GM21360 (cell line): ENCODE results near the gene DBNDD1.
"Not testable (repeated sequence)": the region's sequence is repeated elsewhere in the genome, so short reads cannot be mapped to it uniquely, and the experiment has no call there.

Source experiments
- ATAC-seq: cut with Tn5 transposase; IDR thresholded peaks from one replicate; pipeline ENCODE4 v1.9.1; 2021; ENCODE audit warnings: mild to moderate bottlenecking, moderate library complexity; ENCODE audit not compliant: unreplicated experiment

Gene DBNDD1, protein sequence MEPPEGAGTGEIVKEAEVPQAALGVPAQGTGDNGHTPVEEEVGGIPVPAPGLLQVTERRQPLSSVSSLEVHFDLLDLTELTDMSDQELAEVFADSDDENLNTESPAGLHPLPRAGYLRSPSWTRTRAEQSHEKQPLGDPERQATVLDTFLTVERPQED

DNA sequence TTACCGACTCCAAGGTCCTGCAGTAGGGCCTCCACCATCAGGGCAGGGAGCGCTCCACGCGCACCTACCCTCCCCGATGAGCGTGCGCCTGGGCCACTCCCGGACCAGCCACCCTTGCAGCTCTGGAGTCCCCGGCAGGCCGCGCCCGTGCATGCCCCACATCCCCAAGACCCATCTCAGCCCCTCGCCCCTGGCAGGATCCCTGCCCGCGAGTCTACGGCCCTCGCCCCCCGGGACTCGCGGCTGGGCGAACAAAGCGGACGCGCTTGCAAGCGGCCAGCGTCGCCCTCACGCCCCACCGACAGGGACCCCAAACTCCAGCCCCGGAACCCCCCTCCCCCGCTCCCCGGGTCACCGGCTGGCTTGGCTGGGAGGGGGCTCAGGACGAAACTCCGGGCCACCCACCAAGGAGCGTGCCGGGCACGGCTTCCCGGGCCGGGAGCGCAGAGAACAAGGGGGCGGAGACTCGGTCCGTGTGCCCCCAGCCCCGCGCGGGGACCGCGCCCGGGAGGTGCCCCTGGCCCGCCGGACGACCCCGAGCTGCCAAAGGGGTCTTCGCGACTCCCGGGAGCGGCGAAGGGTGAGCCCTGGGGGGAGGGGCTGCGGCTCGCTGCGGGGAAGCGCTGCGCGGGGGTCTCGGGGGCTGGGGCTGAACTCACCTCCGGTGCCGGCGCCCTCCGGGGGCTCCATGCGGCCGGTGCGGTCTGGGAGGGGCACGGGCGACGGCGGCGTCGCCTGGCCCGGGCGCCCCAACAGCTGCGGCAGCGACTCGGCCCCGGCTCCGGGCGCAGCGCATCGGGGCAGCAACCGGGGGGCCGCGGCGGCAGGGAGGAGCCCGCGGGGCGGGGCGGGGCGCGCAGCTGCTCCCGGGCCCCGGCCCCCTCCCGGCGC lies at the start of gene DBNDD1:
Gene DBNDD1 (minus strand): TSS at position 805 of the 891 bp plus-strand sequence. CDS start 115 bp downstream, at position 690.
- no peak for ATAC-seq

DNA sequence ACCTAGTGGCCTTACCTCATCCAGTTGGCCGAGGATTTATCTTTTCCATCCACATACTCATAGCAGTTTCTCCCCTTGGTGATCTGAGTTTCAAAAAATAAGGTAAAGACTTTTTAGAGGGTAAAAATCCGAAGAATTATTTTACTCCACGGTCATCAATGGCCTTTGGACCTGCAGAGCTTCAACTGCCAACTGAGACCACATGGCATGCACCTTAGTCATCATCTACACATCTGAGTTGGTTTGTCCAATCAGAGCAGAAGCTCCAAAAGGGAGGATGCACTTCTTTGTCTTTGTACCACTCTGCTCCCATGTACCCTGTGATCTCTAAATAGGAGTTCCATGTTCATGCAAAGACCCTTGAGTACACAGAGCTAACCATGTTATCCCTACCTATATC lies 42.2 kb upstream of the DBNDD1 start:
- ATAC-seq: no peak

DNA sequence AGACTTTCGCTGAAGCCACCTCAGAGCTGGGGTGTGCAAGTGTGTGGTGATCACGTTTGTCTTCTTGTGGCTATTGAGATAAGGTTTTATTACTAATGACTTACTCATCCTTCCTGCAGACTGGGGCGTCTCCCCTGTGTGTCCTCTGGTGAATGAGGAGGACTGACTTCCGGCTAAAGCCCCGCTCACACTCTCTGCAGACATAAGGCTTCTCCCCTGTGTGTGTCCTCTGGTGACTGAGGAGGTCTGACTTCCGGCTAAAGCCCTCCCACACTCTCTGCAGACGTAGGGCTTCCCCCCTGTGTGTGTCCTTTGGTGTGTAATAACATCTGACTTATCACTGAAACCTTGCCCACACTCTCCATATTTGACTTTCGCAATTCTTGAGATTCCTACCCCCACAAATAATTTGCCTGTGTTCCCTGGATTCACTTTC lies 38.5 kb upstream of the DBNDD1 start:
- no peak for ATAC-seq

DNA sequence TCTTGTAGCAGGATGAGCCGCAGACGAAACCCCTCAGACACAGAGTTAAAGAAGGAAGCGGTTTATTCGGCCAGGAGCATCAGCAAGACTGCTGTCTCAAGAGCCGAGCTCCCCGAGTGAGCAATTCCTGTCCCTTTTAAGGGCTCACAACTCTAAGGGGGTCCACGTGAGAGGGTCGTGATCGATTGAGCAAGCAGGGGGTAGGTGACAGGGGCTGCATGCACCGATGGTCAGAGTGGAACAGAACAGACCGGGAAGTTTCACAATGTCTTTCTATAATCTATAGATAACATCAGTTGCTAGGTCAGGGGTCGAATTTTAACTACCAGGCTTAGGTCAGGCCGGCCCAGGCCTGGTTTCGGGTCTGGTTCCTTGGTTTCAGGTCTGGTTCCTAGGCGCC lies 37.3 kb upstream of the DBNDD1 start:
- not testable (repeated sequence) for ATAC-seq

DNA sequence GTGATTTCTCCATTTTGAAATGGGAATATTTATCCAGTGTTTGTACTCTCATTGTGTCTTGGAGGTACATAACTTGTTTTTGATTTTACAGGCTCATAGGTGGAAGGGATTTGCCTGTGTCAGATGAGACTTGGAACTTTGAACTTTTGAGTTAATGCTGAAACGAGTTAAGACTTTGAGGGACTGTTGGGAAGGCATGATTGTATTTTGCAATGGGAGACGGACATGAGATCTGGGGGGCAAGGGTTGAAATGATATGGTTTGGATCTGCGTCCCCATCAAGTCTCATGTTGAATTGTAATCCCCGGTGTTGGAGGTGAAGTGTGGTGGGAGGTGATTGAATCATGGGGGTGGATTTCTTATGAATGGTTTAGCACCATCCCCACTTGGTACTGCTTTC lies 36.1 kb upstream of the DBNDD1 start:
- ATAC-seq: no peak

DNA sequence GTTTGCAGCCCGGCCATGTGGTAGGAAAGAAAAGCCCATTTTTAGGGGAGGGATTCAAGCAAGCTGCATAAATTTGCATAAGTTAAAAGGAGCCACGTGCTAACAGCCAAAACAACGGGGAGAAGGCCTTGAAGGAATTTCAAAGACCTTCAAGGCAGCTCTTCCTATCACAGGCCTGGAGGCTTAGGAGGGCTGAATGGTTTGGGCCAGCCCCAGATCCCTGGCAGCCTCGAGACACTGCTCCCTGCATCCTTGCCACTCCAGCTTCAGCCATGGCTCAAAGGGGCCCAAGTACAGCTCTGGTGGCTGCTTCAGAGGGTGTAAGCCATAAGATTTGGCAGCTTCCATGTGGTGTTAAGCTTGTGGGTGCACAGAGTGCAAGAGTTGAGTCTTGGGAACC lies 35.3 kb upstream of the DBNDD1 start:
- no peak for ATAC-seq

DNA sequence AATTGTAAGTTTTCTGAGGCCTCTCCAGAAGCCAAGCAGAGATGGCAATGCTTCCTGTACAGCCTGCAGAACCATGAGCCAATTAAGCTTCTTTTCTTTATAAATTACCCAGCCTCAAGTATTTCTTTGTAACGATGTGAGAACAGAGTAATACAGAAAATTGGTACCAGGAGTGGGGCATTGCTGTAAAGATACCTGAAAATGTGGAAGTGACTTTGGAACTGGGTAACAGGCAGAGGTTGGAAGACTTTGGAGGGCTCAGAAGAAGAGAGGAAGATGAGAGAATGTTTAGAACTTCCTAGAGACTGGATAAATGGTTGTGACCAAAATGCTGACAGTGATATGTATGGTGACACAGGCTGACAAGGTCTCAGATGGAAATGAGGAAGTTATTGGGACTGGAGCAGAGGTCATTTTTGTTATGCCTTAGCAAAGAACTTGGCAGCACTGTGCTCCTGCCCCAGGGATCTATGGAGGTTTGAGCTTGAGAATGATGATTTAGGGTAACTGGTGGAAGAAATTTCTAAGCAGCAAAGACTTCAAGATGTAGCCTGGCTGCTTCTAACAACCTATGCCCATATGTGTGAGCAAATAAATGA lies 34.7 kb upstream of the DBNDD1 start:
- ATAC-seq: no peak

DNA sequence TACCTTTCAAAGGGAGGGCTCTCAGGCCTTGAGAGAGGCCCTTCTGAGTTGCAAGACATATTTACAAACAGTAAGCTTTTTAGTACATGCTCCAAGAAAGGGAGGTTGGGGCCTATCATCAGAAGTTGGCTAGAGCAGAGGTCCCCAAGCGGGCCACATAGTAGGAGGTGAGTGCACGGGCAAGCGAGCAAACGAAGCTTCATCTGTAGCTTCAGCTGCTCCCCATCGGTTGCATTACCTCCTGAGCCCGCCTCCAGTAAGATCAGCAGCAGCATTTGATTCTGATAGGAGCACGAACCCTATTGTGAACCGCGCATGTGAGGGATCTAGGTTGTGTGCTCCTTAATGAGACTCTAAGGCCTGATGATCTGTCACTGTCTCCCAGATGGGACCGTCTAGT lies 31.7 kb upstream of the DBNDD1 start:
- no peak for ATAC-seq

DNA sequence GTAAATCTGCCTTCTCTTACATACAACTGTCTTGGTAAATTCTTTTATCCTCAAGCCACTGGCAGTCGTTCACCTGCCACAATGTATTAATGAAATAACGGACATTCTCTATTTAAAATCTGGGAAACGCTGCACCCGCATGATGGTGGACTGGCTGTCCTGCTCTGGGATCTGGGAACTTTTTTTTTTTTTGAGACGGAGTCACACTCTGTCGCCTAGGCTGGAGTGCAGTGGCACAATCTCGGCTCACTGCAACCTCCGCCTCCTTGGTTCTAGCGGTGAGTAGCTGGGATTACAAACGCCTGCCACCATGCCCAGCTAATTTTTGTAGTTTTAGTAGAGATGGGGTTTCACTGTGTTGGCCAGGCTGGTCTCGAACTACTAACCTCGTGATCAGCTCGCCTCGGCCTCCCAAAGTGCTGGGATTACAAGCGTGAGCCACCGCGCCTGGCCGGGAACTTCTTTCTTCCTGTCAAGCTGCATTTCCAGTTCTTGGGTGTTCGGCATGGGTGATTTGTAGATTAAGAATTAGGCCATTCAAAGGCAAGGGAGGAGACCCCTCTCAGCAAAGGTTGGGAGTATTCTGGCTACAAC lies 29.6 kb upstream of the DBNDD1 start:
- no peak for ATAC-seq

DNA sequence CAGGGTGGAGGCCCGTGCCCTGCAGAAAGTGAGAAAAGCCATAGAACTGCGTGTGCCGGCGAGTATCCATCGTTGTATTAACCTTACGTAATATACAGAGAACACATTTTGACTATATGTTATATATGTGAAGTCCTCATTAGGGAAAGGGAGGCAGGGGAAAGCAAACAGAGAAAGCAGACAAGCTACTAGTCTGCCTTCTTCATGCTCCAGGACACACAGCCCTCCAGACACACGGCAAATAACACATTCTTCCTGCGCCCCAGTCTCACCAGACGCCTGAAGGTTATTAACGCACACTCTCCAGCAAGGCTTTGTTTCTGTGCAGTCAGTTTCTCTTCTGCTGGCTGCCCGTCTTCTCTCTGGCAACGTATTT lies 29.1 kb upstream of the DBNDD1 start:
- ATAC-seq: no peak

DNA sequence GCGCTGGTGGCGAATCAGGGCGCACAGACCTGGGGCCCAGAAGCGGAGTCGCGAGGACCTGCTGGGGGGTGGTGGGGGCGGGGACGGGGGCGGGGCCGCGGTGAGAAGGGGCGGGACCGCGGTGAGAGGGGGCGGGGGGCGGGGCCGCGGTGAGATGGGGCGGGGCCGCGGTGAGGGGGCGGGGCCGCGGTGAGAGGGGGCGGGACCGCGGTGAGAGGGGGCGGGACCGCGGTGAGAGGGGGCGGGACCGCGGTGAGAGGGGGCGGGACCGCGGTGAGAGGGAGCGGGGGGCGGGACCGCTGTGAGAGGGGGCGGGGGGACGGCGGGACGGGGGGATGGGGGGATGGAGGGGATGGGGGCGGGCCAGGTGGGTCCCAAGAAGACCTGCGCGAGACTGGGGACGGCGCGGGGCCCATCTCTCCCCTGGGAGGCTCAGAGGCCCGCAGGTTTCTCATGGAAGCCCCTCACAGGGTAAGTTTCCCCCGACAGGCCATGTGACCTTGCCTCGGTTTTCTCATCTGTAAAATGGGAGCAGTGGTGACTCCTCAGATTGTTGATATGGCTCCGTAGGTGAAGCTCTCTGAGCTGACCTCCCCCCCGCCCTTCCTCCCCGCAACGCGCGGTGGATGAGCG lies 28.6 kb upstream of the DBNDD1 start:
- no peak for ATAC-seq

DNA sequence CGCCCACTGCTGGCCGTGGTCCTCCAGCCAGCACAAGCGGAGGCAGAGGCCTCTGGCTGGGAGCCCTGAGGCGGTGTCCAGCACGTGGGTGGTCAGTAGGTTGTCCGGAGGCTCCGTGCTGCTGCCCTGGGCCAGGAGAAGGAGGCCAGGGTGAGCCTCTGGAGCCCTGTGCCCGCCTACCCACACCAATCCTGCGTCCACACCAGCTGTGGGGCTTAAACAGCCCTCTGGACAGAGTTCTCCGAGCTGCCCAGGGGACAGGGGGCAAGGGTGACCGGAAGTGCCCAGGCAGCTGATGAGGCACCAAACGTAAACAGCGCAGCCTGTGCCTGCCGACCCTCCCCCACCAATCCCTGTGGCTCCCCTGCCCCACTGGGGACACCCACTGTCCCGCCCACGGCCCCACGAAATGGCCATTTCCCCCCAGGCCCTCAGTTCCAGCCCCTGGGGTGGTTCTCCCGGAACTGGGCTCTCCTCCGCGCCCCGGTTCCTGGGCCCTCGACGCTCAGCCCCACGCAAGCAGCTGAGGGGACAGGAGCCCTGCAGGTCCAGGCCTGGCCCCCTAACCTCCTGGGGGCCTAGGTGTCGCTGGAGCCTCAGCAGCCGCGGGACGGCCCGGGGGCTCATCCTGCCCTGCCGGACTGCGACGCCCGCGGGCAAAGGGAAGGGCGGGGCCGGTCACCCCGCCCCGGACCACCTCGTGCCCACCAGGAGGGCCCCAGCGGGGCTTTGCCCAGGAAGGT lies 27.9 kb upstream of the DBNDD1 start:
- ATAC-seq: no peak

DNA sequence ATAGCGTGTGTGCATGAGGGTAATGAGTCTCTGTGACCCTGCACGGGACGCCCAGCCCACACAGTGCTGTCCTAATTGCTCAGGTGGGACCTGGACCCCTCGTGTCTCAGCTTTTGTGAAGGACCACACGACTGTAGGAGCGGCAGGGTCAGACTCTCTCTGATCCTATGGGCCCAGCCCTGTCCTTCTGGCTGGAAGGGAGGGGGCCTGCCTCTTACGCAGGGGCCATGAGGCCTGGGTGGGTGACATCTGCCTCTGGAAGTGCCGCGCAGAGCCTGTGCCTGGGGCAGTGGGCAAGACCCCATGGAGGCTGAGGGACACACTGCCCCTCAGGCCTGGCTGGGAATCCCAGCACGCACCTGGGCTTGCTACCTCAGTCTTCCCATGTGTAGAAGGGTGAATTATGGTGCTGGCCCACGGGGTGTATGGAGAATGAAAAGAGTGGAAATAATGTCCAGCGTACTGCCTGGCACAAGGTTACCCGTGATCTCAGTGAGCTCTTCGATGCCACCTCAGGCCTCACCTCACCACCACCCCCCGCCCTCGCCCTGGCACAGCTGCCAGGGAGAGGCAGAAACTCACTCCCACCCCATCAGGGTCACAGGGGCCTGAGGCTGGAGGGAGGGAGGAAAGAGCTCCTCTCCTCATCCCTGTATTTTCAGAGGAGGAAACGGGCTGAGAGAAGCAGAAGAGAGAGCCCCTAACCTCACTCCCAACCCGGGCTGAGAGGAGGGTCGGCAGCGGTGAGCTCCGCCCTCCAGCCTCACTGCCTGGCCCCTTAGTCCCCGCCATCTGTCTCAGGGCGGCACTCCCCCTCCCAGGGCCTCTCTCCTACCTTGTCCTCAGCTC lies 27.1 kb upstream of the DBNDD1 start:
- ATAC-seq: no peak

DNA sequence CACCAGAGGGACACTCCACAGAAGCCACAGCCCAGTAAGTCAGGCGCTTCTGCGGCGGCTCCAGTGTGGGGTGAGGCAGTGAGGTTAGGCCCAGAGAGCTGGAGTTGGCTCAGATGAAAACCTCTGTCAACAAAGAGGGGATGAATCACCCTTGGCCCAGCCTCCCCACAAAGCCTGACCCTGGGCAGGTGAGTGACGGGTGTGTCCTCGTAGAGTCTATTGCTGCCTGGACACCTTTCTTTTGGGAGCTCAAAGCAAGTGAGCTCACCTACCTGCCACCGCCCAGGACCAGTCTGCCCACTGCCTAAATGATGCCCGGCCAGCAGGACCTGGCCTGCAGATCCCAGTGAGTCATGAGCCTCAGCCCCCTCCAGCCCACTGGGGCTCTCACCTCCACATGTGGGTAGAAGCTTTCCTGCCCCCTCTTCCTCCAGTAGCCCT lies 24.9 kb upstream of the DBNDD1 start:
- no peak for ATAC-seq

DNA sequence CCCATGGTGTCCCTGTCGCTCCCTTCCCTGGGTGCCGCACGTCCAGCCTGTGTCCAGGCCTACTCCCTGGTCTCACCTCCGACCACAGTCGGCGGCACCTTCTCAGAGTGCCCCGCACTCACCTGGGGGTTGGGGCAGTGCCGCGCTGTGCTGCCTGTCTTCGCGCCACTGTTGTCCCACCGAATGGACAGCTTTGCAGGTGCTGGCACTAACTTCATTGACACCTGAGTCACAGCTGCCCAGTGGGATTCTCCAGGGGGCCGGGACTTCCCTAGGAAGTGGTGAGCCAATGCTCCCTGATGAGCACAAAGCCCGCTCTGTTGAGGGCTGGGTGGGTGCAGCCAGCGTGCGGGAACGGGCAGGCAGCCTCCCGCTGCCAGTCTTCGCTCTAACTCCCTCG lies 24.3 kb upstream of the DBNDD1 start:
- ATAC-seq: no peak

DNA sequence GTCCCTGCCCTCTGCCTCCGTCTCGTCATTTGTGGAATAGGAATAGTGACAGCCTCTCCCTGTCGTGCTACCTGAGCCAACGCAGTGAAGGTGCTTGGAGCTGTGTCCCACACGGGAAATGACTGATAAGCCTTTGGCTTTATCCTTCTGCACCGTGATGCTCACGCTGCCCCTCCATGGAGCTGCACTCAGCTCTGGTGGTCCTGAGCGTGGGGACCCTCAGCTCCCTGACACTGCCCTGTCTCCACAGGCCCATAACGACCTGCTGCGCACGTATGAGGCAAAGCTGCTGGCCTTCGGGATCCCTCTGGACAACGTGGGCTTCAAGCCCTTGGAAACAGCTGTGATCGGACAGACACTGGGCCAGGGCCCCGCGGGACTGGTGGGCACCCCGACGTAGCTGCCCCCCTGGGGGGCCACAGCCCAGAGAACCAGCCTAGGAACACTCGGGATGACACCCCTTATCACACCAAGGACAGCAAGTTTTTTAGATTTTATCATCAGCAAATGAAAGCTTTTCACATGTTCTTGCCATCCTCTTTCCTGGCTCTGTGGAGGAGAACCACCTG lies 23.8 kb upstream of the DBNDD1 start:
- ATAC-seq: no peak

DNA sequence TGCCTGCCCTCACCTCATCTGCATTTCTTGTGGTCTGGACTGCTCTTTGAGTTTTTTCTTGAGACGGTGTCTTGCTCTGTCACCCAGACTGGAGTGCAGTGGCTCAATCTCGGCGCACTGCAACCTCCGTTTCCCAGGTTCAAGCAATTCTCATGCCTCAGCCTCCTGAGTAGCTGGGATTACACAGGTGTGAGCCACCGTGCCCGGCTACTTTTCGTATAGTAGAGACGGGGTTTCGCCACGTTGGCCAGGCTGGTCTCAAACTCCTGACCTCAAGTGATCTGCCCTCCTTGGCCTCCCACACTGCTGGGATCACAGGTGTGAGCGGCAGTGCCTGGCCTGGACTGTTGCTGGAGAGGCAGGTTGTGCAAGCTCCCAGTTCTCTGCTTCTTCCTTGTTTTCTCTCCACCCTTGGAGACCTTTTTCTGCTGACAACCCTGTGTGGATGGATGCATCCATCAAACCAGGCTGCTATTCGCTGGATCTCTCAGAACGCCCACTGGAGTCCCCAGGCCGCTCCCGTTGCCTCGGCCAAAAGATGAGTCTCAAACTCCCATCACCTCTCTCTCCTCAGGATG lies 22.7 kb upstream of the DBNDD1 start:
- ATAC-seq: no peak

DNA sequence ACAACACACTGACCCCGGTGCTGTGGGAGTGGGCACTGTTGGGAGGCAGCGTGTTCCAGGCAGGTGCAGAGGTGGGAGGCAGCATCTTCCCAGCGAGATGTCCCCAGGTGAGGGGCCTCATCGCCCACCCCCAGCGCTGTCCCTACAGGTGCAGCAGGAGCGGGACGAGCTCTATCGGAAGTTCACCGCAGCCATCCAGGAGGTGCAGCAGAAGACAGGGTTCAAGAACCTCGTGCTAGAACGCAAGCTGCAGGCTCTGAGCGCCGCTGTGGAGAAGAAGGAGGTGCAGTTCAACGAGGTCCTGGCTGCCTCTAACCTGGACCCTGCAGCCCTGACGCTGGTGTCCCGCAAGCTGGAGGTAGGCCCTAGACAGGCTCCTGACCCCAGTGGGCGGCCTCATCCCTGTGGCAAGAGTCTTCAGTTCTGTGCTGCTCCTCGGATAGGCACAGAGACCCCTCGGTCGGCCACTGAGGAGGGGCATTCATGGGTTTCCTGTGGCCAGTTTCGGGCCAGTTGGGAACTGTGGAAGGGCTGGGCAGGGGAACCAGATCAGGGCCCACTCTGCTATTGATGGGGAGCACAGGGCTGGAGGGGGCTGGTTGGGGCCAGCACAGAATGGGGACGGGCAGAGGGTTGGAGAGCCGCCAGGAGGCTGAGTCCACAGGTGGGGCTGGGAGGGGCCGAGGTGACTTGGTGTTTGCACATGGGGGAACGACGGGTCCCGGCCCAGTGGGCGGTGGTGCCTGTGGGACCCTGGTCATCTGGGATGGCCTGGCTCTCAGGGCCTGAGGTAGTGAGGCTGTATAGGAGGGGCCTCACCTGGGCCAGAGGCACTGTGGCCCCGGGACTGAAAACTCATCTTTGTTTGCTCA lies 21.1 kb upstream of the DBNDD1 start:
- no peak for ATAC-seq
